Neuronal stem cell (in vitro differentiated cells): ENCODE data around the gene KCNK1.

Source experiments
- DNase-seq: peaks from one replicate; pipeline ENCODE4 v3.0.0-alpha.2; 2013; ENCODE audit warnings: low spot score
- H2AFZ ChIP-seq: one replicate; pipeline ENCODE4 v1.6.1; 2013; ENCODE audit warnings: mild to moderate bottlenecking, low read length, inconsistent platforms
- H2AK5ac ChIP-seq: 2 replicates; pipeline ENCODE4 v1.6.1; 2013; ENCODE audit warnings: low read depth, mild to moderate bottlenecking, inconsistent platforms, low read length, moderate library complexity, mixed read lengths
- H2BK120ac ChIP-seq: 2 replicates; pipeline ENCODE4 v1.6.1; 2013; ENCODE audit warnings: low read depth, mild to moderate bottlenecking, inconsistent platforms, low read length, moderate library complexity, mixed read lengths
- H2BK12ac ChIP-seq: one replicate; pipeline ENCODE4 v1.6.1; 2013; ENCODE audit warnings: low read length, inconsistent platforms
- H2BK15ac ChIP-seq: 2 replicates; pipeline ENCODE4 v1.6.1; 2013; ENCODE audit warnings: mild to moderate bottlenecking, low read length, inconsistent platforms, mixed read lengths
- H2BK5ac ChIP-seq: one replicate; pipeline ENCODE4 v1.6.1; 2013; ENCODE audit warnings: inconsistent platforms, mild to moderate bottlenecking, low read length, moderate library complexity
- H3K14ac ChIP-seq: one replicate; pipeline ENCODE4 v1.6.1; 2013; ENCODE audit warnings: low read length, inconsistent platforms
- H3K18ac ChIP-seq: 2 replicates; pipeline ENCODE4 v1.6.1; 2013; ENCODE audit warnings: low read length, inconsistent platforms
- H3K23ac ChIP-seq: 2 replicates; pipeline ENCODE4 v1.6.1; 2013; ENCODE audit warnings: low read depth, mild to moderate bottlenecking, mixed read lengths, low read length, inconsistent platforms; ENCODE audit not compliant: poor library complexity
- H3K27ac ChIP-seq: replicated peaks from 3 replicates; pipeline ENCODE4 v1.5.1; 2013; ENCODE audit warnings: low read length, inconsistent platforms
- H3K27me3 ChIP-seq, 3 experiments: 2 replicates each; pipeline ENCODE4 v1.6.1; 2013; ENCODE audit warnings: low read length in 3 of 3, mild to moderate bottlenecking in 2 of 3, inconsistent platforms in 1 of 3, low read depth in 1 of 3, mixed read lengths in 1 of 3, moderate library complexity in 1 of 3; ENCODE audit not compliant: control insufficient read depth in 3 of 3, insufficient read depth in 3 of 3
- H3K36me3 ChIP-seq, 2 donors: replicated peaks in 1 of 2; 2 replicates each; pipeline ENCODE4 v1.6.1; 2013; ENCODE audit warnings: low read length in 2 of 2; ENCODE audit not compliant: control insufficient read depth in 2 of 2, insufficient read depth in 2 of 2
- H3K4ac ChIP-seq: 2 replicates; pipeline ENCODE4 v1.6.1; 2013; ENCODE audit warnings: inconsistent platforms, mild to moderate bottlenecking, low read length, moderate library complexity
- H3K4me1 ChIP-seq, 2 donors: 1 replicate in 1 of 2; 2 replicates in 1 of 2; pipeline ENCODE4 v1.6.1; 2013; ENCODE audit warnings: low read length in 2 of 2, low read depth in 1 of 2; ENCODE audit not compliant: control insufficient read depth in 2 of 2, insufficient read depth in 1 of 2
- H3K4me2 ChIP-seq: one replicate; pipeline ENCODE4 v1.6.1; 2013; ENCODE audit warnings: mild to moderate bottlenecking, low read length, inconsistent platforms; ENCODE audit not compliant: insufficient read depth, poor library complexity, severe bottlenecking
- H3K4me3 ChIP-seq, 2 donors: 2 replicates each; pipeline ENCODE4 v1.5.1; 2013; ENCODE audit warnings: low read length in 2 of 2, mild to moderate bottlenecking in 2 of 2, inconsistent platforms in 1 of 2, moderate library complexity in 1 of 2
- H3K79me1 ChIP-seq: one replicate; pipeline ENCODE4 v1.6.1; 2013; ENCODE audit warnings: low read depth, mild to moderate bottlenecking, inconsistent platforms, low read length, moderate library complexity
- H3K9ac ChIP-seq: one replicate; pipeline ENCODE4 v1.6.1; 2013; ENCODE audit warnings: mild to moderate bottlenecking, low read depth, low read length, inconsistent platforms; ENCODE audit not compliant: poor library complexity
- H3K9me3 ChIP-seq, 2 donors: replicated peaks in 1 of 2; 2 replicates each; pipeline versions ENCODE3 to v1.6.1; 2013; ENCODE audit warnings: low read length in 2 of 2, mild to moderate bottlenecking in 2 of 2, inconsistent platforms in 1 of 2, low read depth in 1 of 2, mixed read lengths in 1 of 2, moderate library complexity in 1 of 2; ENCODE audit not compliant: control insufficient read depth in 2 of 2, insufficient read depth in 1 of 2
- H4K8ac ChIP-seq: one replicate; pipeline ENCODE4 v1.6.1; 2013; ENCODE audit warnings: low read depth, mild to moderate bottlenecking, inconsistent platforms, low read length, moderate library complexity
- H4K91ac ChIP-seq: one replicate; pipeline ENCODE4 v1.6.1; 2013; ENCODE audit warnings: low read length, low read depth, mild to moderate bottlenecking, inconsistent platforms; ENCODE audit not compliant: poor library complexity
- WGBS, 2 donors: extraction: QIAGEN DNeasy Blood & Tissue Kit; methylation state at CpG; one replicate each; pipeline ENCODE4 v1.1.7; 2013; ENCODE audit warnings: missing lambda C conversion rate in 2 of 2, mixed read lengths in 1 of 2; ENCODE audit not compliant: insufficient read length in 2 of 2, insufficient replicate concordance in 1 of 2; ENCODE audit errors: extremely low coverage in 2 of 2; 5-methylcytosine and 5-hydroxymethylcytosine counted together

The KCNK1 gene

DNA sequence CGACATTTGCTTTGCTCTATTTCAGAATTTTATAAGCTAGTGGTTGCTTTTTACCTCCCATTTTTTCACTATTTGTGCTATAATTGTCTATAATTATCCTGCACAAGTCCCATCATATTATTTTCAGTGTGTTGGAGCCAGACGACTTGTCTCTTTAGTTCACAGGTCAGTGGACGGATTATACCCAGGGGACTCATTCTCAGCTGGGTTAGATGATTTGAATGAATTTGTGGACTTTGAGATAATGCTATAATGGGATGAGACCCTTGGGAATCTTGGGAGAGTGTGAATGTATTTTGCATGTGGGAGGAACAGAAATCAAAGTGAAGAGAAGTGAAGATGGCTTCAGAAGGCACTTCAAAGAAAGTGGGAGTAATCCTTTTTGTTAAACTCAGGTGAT lies 31.5 kb upstream of the KCNK1 start:
- H3K27me3 ChIP-seq = no peaks in the 10 kb centered on the region
- no peak overlapping the region for H3K14ac ChIP-seq
- H3K4me1 ChIP-seq = no peaks in the 10 kb centered on the region
- no peak overlapping the region for H4K8ac ChIP-seq
- no peak overlapping the region for H3K4ac ChIP-seq
- no peak overlapping the region for H2BK5ac ChIP-seq
- no peak overlapping the region for H2BK15ac ChIP-seq
- no peaks in the 10 kb centered on the region for H3K79me1 ChIP-seq
- no peak overlapping the region for H2AFZ ChIP-seq
- no peak overlapping the region for H2BK120ac ChIP-seq
- H2BK12ac ChIP-seq = no peak overlapping the region
- no peak overlapping the region for H3K27ac ChIP-seq
- H3K18ac ChIP-seq = no peak overlapping the region
- DNase-seq = no peak
- no peak overlapping the region for H3K4me3 ChIP-seq
- no peak overlapping the region for H3K9ac ChIP-seq
- no peak overlapping the region for H4K91ac ChIP-seq
- H2AK5ac ChIP-seq = no peak overlapping the region
- H3K9me3 ChIP-seq = no peaks in the 10 kb centered on the region
- H3K36me3 ChIP-seq = no peaks in the 10 kb centered on the region
- no peak overlapping the region for H3K23ac ChIP-seq
- H3K4me2 ChIP-seq = no peak overlapping the region
- WGBS, 2 donors = no CpG with 5 or more reads among the region's 3 CpGs

DNA sequence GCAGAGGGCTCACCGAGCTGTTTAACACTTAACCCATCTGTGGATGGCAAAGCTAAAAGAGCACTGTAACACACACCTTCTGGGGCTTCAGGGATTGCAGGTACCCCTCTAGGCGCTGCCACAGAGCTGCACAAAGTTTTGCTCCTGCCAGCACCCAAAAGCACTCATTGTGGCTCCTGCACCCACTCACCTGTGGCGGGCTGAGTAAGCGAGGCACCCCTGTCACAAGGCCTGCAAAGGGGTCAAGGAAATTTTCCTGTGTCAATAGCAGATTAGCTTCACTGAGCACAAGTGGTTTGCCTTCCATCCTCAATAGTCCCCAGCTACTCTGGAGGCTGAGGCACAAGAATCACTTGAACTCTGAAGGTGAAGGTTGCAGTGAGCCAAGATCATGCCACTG lies 29.5 kb upstream of the KCNK1 start:
- H3K9me3 ChIP-seq = no peaks in the 10 kb centered on the region
- no peak overlapping the region for H4K91ac ChIP-seq

DNA sequence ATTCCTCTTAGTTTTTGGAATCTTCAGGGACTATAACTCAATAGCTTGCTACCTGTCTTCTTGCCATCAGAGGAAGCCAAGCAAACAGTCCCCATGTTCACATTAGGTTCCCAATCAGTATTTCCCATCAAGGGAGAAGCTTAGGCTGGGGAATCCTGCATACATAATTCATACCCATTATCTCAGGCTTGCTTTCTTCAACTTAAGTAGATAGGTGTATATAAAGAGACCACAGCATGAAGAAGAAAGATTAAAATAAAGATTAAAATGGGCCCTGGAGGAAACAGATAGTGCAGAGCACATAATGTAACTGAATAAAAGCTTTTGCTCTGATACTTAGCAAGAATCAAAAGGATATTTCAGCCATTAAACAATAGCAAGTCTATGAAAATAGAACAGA lies 29.0 kb upstream of the KCNK1 start:
- Histone ChIP-seq H3K4me1 (peaks cover 0 to 1% of the 10 kb centered on the region in 2 donors), H2BK12ac (no peak overlapping the region), H4K8ac (no peak overlapping the region), H3K4ac (no peak overlapping the region), H2AFZ (no peak overlapping the region), H2BK15ac (no peak overlapping the region), H3K79me1 (no peaks in the 10 kb centered on the region), H3K36me3 (no peaks in the 10 kb centered on the region), H3K9me3 (no peaks in the 10 kb centered on the region), H3K14ac (no peak overlapping the region), H2BK5ac (no peak overlapping the region), H3K27me3 (peaks cover 0 to 7% (median 0%) of the 10 kb centered on the region in 3 experiments), H3K23ac (no peak overlapping the region), H3K18ac (no peak overlapping the region), H3K4me2 (no peak overlapping the region), H2BK120ac (no peak overlapping the region), H4K91ac (no peak overlapping the region), H3K27ac (no peak overlapping the region), H2AK5ac (no peak overlapping the region), H3K9ac (no peak overlapping the region), H3K4me3 (no peak overlapping the region)
- no peak for DNase-seq

More for the DNA sequence above, 29.5 kb upstream of the KCNK1 start:
- Histone ChIP-seq H4K8ac (no peak overlapping the region), H3K4me1 (peaks cover 0 to 1% of the 10 kb centered on the region in 2 donors), H2AFZ (no peak overlapping the region), H2BK5ac (no peak overlapping the region), H3K36me3 (no peaks in the 10 kb centered on the region), H3K14ac (no peak overlapping the region), H2BK12ac (no peak overlapping the region), H3K27me3 (peaks cover 0 to 7% (median 0%) of the 10 kb centered on the region in 3 experiments), H2BK15ac (no peak overlapping the region), H3K27ac (no peak overlapping the region), H2BK120ac (no peak overlapping the region), H3K18ac (no peak overlapping the region), H3K4me2 (no peak overlapping the region), H3K4me3 (no peak overlapping the region), H3K9ac (no peak overlapping the region), H3K23ac (no peak overlapping the region), H2AK5ac (no peak overlapping the region), H3K79me1 (no peaks in the 10 kb centered on the region), H3K4ac (no peak overlapping the region)
- no CpG with 5 or more reads among the region's 4 CpGs for WGBS, 2 donors
- DNase-seq = no peak

DNA sequence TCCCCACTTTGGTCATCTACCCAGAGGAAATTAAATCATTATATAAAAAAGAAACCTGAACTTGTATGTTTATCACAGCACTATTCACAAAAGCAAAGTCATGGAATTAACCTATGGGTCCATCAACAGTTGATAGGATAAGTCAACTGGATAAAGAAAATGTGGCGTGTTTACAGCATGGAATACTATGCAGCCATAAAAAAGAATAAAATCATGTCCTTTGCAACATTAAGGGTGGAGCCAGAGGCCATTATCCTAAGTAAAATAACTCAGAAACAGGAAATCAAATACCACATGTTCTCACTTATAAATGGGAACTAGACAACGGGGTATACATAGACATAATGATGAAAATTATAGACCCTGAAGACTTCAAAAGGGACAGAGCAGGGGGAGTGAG lies 27.6 kb upstream of the KCNK1 start:
- peaks cover 0 to 7% (median 0%) of the 10 kb centered on the region in 3 experiments for H3K27me3 ChIP-seq
- H3K4me1 ChIP-seq = peaks cover 0 to 1% of the 10 kb centered on the region in 2 donors
- H2AFZ ChIP-seq = no peak overlapping the region
- H2BK5ac ChIP-seq = no peak overlapping the region
- DNase-seq = no peak
- H3K4ac ChIP-seq = no peak overlapping the region
- H3K14ac ChIP-seq = no peak overlapping the region
- H3K18ac ChIP-seq = no peak overlapping the region
- WGBS, 2 donors = no CpG with 5 or more reads among the region's 2 CpGs
- no peak overlapping the region for H3K4me3 ChIP-seq
- no peaks in the 10 kb centered on the region for H3K9me3 ChIP-seq
- no peak overlapping the region for H4K8ac ChIP-seq
- H4K91ac ChIP-seq = no peak overlapping the region
- H2BK120ac ChIP-seq = no peak overlapping the region
- H3K9ac ChIP-seq = no peak overlapping the region
- H3K23ac ChIP-seq = no peak overlapping the region
- no peak overlapping the region for H2AK5ac ChIP-seq
- H3K4me2 ChIP-seq = no peak overlapping the region
- no peaks in the 10 kb centered on the region for H3K36me3 ChIP-seq
- H3K79me1 ChIP-seq = no peaks in the 10 kb centered on the region
- H3K27ac ChIP-seq = no peak overlapping the region
- H2BK15ac ChIP-seq = no peak overlapping the region
- H2BK12ac ChIP-seq = no peak overlapping the region
